ENCODE measurements around the gene USP38.

USP38 gene

DNA sequence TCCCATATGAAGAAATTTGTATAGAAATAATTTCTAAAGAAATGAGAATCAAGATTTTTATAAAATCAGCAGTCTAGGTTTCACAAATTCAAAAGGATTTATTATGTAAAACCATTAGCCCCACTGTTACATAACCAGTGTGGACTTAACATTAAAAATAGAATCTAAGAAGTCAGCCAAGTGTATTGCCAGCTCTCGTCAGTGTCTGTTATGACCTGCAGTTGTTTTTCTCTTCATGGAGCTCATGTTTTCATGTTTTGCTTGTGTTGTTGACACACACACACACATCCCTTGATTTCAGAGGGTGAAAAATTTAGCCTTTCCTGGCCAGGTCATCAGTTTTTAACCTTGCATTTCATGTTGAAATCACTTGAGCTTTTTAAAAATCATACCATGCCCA lies 39.5 kb downstream of the USP38 start:
- Histone ChIP-seq H3K9me2 (replicated peaks; ENCODE audit: control insufficient read depth, low read length) (no peaks in the 10 kb centered on the region), H3F3A (ENCODE audit: control insufficient read depth, insufficient read depth) (0 out of 2 replicates have a peak, but pooled peaks cover 2% of the 10 kb centered on the region), H3K79me2 (ENCODE audit: control insufficient read depth, low read length) (no peaks in the 10 kb centered on the region), H3K36me3 (ENCODE audit: control insufficient read depth, low read length) (peaks cover 33% of the 10 kb centered on the region), H3K9me3 (ENCODE audit: control insufficient read depth, insufficient read depth, low read length) (no peaks in the 10 kb centered on the region), H3K27me3 (ENCODE audit: control insufficient read depth, low read length) (no peaks in the 10 kb centered on the region), H3K4me2 (ENCODE audit: low read length) (no peak overlapping the region), H3K27ac (ENCODE audit: low read depth, low read length) (no peak overlapping the region), H3K4me3 (ENCODE audit: low read length) (no peak overlapping the region), H4K20me1 (ENCODE audit: control insufficient read depth, insufficient read depth, low read depth, low read length) (no peaks in the 10 kb centered on the region), H3K4me1 (ENCODE audit: control insufficient read depth, low read length) (no peaks in the 10 kb centered on the region)
- TF ChIP-seq EZH2phosphoT487 (IDR thresholded peaks at IDR 0.05; ENCODE audit: borderline replicate concordance, low read length) = no peak
- TF ChIP-seq, protein P1, sequence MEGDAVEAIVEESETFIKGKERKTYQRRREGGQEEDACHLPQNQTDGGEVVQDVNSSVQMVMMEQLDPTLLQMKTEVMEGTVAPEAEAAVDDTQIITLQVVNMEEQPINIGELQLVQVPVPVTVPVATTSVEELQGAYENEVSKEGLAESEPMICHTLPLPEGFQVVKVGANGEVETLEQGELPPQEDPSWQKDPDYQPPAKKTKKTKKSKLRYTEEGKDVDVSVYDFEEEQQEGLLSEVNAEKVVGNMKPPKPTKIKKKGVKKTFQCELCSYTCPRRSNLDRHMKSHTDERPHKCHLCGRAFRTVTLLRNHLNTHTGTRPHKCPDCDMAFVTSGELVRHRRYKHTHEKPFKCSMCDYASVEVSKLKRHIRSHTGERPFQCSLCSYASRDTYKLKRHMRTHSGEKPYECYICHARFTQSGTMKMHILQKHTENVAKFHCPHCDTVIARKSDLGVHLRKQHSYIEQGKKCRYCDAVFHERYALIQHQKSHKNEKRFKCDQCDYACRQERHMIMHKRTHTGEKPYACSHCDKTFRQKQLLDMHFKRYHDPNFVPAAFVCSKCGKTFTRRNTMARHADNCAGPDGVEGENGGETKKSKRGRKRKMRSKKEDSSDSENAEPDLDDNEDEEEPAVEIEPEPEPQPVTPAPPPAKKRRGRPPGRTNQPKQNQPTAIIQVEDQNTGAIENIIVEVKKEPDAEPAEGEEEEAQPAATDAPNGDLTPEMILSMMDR (IDR thresholded peaks at IDR 0.05; ENCODE audit: low read depth, low read length, poor library complexity, severe bottlenecking) = no peak

DNA sequence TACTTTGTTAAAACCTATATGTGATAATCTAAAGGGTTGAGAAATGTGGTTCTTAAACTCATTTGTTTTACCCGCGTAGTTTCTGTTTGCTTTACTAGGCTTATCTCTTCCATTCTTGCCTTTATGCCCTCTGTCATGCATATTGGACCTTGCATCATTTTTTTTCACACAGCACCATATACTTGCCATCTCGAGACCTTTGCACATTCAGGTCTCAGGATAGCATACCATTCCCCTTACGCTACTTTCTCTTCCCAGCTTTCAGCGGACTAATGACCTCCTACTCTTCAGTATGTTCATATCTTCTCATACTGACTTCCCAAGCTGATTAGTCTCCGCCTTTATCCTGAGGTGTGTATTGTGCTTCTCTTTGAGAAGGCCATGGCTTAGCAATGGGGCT lies 40.5 kb downstream of the USP38 start:
- no peaks in the 10 kb centered on the region for H3K27me3 ChIP-seq (ENCODE audit: control insufficient read depth, low read length)
- no peaks in the 10 kb centered on the region for H4K20me1 ChIP-seq (ENCODE audit: control insufficient read depth, insufficient read depth, low read depth, low read length)
- H3K79me2 ChIP-seq (ENCODE audit: control insufficient read depth, low read length) = no peaks in the 10 kb centered on the region
- no peak overlapping the region for H3K4me2 ChIP-seq (ENCODE audit: low read length)
- H3K27ac ChIP-seq (ENCODE audit: low read depth, low read length) = no peak overlapping the region
- no peaks in the 10 kb centered on the region for H3K9me3 ChIP-seq (ENCODE audit: control insufficient read depth, insufficient read depth, low read length)
- H3F3A ChIP-seq (ENCODE audit: control insufficient read depth, insufficient read depth) = 0 out of 2 replicates have a peak, but pooled peaks cover 2% of the 10 kb centered on the region
- peaks cover 28% of the 10 kb centered on the region for H3K36me3 ChIP-seq (ENCODE audit: control insufficient read depth, low read length)
- TF ChIP-seq, protein P1 (IDR thresholded peaks at IDR 0.05; ENCODE audit: low read depth, low read length, poor library complexity, severe bottlenecking) = no peak
- TF ChIP-seq EZH2phosphoT487 (IDR thresholded peaks at IDR 0.05; ENCODE audit: borderline replicate concordance, low read length) = no peak
- H3K9me2 ChIP-seq (replicated peaks; ENCODE audit: control insufficient read depth, low read length) = no peaks in the 10 kb centered on the region
- H3K4me3 ChIP-seq (ENCODE audit: low read length) = no peak overlapping the region
- H3K4me1 ChIP-seq (ENCODE audit: control insufficient read depth, low read length) = no peaks in the 10 kb centered on the region

DNA sequence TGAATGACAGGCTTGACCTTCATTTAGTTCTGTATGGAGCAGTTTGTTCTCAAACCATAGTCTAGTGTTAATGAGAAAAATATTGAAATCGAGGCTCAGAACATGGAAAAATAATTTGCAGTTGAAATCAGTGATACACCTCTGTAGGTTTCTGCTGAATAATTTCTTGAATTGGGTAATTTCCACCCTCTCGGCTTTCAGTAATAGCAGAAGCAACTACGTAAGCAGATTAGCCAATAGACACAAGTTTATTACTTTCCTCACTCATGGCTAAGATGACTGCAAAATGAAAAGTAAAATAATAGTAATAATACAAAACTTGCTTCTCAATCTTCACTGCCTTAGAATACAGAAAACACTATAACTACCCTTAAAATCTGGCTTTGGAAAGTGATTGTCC lies 46.0 kb downstream of the USP38 start:
- no peaks in the 10 kb centered on the region for H3K36me3 ChIP-seq (ENCODE audit: control insufficient read depth, low read length)
- no peak for TF ChIP-seq EZH2phosphoT487 (IDR thresholded peaks at IDR 0.05; ENCODE audit: borderline replicate concordance, low read length)
- TF ChIP-seq, protein P1 (IDR thresholded peaks at IDR 0.05; ENCODE audit: low read depth, low read length, poor library complexity, severe bottlenecking) = no peak

More for the DNA sequence above, 46.0 kb downstream of the USP38 start:
- Histone ChIP-seq H3K4me1 (ENCODE audit: control insufficient read depth, low read length) (no peaks in the 10 kb centered on the region), H4K20me1 (ENCODE audit: control insufficient read depth, insufficient read depth, low read depth, low read length) (no peaks in the 10 kb centered on the region), H3F3A (ENCODE audit: control insufficient read depth, insufficient read depth) (0 out of 2 replicates have a peak, but pooled peaks cover 2% of the 10 kb centered on the region), H3K27me3 (ENCODE audit: control insufficient read depth, low read length) (no peaks in the 10 kb centered on the region), H3K4me2 (ENCODE audit: low read length) (no peak overlapping the region), H3K9me3 (ENCODE audit: control insufficient read depth, insufficient read depth, low read length) (no peaks in the 10 kb centered on the region), H3K27ac (ENCODE audit: low read depth, low read length) (no peak overlapping the region), H3K4me3 (ENCODE audit: low read length) (no peak overlapping the region), H3K9me2 (replicated peaks; ENCODE audit: control insufficient read depth, low read length) (no peaks in the 10 kb centered on the region), H3K79me2 (ENCODE audit: control insufficient read depth, low read length) (no peaks in the 10 kb centered on the region)

All from DOHH2 (cell line).